GM21367 (cell line): ENCODE results near the gene C19orf33.
"Not testable (repeated sequence)": the region's sequence is repeated elsewhere in the genome, so short reads cannot be mapped to it uniquely, and the experiment has no call there.

Source experiments
- ATAC-seq: cut with Tn5 transposase; IDR thresholded peaks from one replicate; pipeline ENCODE4 v1.9.1; 2021; ENCODE audit not compliant: unreplicated experiment

Gene C19orf33

DNA sequence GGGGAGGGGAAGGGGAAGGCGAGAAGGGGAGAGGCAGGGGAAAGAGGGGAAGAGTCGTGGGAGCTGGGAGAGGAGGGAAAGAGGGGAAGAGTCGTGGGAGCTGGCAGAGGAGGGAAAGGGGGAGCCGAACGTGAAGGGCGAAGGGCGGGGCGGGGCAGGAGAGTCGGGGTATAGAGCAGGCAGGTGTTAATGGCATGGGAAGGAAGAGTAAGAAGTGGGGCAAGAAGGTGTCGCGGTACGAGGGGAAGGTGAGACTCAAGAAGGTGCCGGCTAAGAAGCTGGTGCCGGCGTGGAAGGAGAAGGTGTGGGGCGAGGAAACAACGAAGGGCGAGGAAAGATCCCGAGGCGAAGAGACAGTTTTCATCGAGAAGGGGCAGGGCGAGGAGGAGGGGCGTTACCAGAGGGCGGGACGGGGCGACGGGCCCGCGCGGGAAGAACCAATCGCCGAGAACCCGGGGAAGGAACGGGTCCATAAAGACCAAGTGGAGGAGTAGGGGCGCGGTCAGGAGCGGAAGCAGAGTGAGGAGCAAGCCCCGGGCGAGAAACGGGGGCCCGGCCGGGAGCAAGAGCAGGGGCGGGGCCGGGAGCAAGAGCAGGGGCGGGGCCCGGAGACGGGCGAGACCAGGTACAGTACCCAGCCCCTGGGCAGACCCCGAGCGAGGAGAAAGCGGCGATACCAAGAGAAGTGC lies 32.0 kb downstream of the C19orf33 start:
- ATAC-seq: peak; percentile 52

DNA sequence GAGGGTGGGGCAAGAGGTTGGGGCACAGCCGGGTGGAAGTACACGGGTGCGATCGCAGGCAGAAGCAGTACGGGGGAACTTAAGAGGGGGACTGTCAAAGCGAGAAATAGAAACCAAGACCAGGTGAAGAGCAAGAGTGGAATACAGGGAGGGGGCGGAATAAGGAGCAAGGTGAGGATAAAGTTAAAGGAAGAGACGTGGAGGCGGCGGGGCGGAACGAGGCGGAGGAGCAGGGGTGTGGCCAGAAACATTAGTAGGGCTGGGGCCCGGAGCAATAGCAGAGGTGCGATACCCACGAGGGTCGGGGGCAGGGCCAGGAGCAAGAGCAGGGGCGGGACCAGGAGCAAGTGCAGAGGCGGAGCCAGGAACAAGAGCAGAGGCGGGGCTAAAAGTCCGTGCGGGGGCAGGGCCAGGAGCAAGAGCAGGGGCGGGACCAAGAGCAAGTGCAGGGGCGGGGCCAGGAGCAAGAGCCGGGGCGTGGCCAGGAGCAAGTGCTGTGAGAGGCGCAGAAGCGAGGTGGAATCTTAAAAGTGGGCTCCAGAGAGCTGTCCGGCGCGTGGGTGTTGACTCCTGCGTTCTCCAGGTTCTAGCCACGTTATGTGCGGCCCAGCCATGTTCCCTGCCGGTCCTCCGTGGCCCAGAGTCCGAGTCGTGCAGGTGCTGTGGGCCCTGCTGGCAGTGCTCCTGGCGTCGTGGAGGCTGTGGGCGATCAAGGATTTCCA lies 32.7 kb downstream of the C19orf33 start:
- peak; percentile 32 for ATAC-seq

DNA sequence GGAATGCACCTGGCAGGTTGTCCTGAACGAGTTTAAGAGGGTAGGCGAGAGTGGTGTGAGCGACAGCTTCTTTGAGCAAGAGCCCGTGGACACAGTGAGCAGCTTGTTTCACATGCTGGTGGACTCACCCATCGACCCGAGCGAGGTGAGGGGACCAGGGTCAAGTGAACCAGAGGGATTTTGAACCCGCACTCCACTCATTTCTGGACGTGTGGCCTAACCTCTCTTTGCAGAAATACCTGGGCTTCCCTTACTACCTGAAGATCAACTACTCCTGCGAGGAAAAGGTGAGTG lies 33.3 kb downstream of the C19orf33 start:
- no peak for ATAC-seq

DNA sequence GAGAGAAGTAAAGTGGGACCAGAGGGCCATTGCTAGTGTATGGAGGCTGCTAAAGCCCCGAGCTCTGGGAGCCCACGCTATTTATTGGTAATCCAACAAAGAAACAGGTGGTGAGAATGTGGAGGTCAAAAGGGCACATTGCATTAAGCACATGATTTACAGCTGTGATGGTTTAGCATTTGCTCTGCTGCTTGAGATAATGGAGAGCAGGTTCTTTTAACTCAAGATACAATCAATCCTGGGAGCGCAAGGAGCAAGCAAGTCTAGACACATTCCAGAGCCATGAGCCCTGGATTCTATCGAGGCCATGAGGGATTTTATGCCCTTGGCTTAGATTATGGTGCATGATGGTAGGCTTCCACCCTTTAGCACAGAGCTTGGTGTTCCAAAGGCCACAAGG lies 35.0 kb downstream of the C19orf33 start:
- ATAC-seq: not testable (repeated sequence)

DNA sequence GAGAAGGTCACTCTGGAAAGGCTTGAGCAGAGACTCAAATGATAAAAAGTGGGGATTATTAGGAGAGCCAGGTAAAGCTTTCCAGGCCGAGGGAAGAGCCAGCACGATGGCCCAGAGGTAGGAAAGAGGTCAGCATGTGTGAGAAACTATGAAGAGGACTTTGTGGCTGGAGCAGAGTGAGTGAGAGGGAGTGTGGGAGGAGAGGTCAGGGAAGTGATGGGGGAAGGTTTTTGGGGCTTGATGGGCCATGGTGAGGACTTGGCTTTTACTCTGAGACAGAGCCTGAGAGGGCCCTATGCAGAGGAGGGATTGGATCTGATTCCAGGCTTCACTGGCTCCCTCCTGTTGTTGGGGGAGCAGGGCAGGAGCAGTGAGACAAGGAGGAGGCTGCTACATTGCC lies 36.9 kb downstream of the C19orf33 start:
- no peak for ATAC-seq

DNA sequence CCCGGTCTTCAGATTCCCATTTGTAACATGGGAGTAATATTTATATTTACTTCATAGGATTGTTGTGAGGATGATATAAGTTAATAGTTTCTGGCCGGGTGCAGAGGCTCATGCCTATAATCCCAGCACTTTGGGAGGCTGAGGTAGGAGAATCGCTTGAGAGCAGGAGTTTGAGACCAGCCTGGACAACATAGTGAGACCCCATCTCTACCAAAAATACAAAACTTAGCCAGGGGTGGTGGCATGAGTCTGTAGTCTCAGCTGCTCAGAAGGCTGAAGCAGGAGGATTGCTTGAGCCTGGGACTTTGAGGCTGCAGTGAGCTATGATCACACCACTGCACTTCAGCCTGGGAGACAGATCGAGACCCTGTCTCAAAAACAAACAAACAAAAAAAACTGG lies 42.8 kb downstream of the C19orf33 start:
- ATAC-seq: no peak

DNA sequence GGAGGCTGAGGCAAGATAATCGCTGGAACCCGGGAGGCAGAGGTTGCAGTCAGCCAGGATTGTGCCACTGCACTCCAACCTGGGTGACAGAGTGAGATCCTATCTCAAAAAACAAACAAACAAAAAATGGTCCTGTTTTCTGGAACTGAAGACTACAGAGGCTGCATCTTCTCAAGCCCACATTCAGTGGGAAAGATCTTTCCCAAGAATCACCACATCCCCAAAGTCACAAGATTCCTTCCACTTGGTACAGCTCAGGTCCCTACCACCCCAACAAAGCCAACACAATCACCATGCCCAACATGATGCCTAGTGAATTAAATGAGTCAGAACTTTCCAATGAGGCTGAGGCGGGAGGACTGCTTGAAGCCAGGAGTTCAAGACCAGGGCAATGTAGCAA lies 46.8 kb downstream of the C19orf33 start:
- ATAC-seq: no peak

DNA sequence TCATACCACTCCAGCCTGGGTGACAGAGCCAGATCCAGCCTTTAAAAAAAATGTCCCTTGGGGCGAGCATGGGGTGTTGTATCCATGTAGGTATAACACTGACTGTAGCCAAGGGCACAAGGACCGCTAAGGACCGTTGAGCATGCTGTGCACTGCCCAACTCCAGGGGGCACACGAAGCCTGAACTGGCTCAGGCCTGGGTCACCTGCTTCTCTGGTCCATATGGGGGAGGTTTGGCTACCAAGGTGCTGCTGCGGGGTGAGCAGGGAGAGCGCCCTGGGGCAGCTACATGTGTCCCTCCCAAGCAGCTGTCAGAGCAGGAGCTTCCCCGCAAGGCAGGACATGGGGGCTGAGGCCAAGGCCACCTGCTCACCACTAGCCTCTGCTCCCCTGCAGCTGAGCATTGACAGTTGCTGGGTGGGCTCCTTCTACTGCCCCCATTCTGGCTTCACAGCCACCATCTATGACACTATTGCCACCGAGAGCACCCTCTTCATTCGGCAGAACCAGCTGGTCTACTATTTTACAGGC lies 47.9 kb downstream of the C19orf33 start:
- ATAC-seq: no peak

DNA sequence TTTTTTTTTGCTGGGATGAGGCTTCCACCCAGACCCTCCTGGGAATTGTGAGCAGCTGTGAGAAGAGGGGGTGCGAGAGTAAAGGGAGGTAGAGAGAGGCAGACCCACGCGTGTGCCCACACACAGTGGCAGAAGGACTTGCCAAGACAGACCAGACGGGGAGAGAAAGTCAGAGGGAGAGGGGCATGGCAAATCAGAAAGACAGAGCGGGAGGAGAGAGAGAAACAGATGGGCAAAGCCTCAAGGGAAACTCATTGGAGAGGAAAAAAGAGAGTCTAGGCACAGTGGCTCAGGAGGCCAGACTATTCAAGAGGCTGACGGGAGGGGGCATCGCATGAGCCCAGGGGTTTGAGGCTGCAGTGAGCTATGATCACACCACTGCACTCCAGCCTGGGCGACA lies 48.6 kb downstream of the C19orf33 start:
- ATAC-seq: no peak
